Left ventricle myocardium inferior (tissue), 1 donor: ENCODE results near the gene TMEM161B. TPM values are rescaled to one million over a fixed set of nuclear protein-coding genes. Genes with fewer than 3 reads are reported as not detected.

ENCODE experiments used
- DNase-seq: peaks from one replicate; pipeline ENCODE4 v3.0.0-alpha.2; 2020
- H3K27ac ChIP-seq: fragments of 200-600 bp; replicated peaks from 2 replicates; pipeline ENCODE4 v1.8.0; 2021
- H3K27me3 ChIP-seq: fragments of 200-600 bp; 2 replicates; pipeline ENCODE4 v1.8.0; 2021; ENCODE audit warnings: low read depth
- H3K36me3 ChIP-seq: fragments of 200-600 bp; 2 replicates; pipeline ENCODE4 v1.8.0; 2021
- H3K4me1 ChIP-seq: fragments of 200-600 bp; 2 replicates; pipeline ENCODE4 v1.8.0; 2021
- H3K4me3 ChIP-seq: fragments of 200-600 bp; 2 replicates; pipeline ENCODE4 v1.8.0; 2021; ENCODE audit warnings: mild to moderate bottlenecking, moderate library complexity
- H3K9me3 ChIP-seq: fragments of 200-600 bp; replicated peaks from 2 replicates; pipeline ENCODE4 v1.8.0; 2021
- CTCF ChIP-seq: fragments of 200-600 bp; IDR thresholded peaks from 2 replicates; pipeline ENCODE4 v1.8.0; 2021; ENCODE audit warnings: antibody characterized with exemption, mild to moderate bottlenecking, borderline replicate concordance
- intact Hi-C: fragments of 100-400 bp; cut with micrococcal nuclease; formaldehyde crosslinking; loops from one replicate; pipeline ENCODE4 v1.11.0; 2022
- long read RNA-seq: library from polyadenylated mRNA; unstranded; transcript quantifications from one replicate; pipeline ENCODE4 v2.0.0, GENCODE V29; 2021
- total RNA-seq: library from RNA; stranded (reverse); fragmentation: NEBNext Ultra II Directional; extraction: Animal tissue kit (Norgen Biotek cat#: 25700); gene quantifications from one replicate; pipeline ENCODE4 v1.2.1, GENCODE V29; 2021
- donor health status: DM: no; HTN: yes; CAD: no; lungs with severe emphysema.

Gene TMEM161B
- total RNA-seq: 8.0 TPM
- long read RNA-seq, transcript TMEM161B-201 (12 exons, 2,594 nt): major isoform, 5 of 12 reads
- long read RNA-seq, partial matches to known transcripts: 1 of 12 reads
- long read RNA-seq, other reads (novel, unspliced or antisense): 6 of 12 reads

- Histone ChIP-seq H3K27ac (peak within 1 kb of the TSS; percentile 71), H3K27me3 (no peaks in the 10 kb centered on the region), H3K4me3 (peak within 1 kb of the TSS; percentile 75), H3K9me3 (no peaks in the 10 kb centered on the region), H3K36me3 (peaks cover 31% of the 10 kb centered on the region), H3K4me1 (peaks cover 56% of the 10 kb centered on the region)
- intact Hi-C loops: no loop called here
- peak; percentile 91 for DNase-seq
- TF ChIP-seq CTCF: no peak
Observed at GRCh38 chr5:88268385-88269184, at the start of gene TMEM161B. TSS of gene TMEM161B (minus strand) at chr5:88268845. CDS start at chr5:88268723, 122 bp downstream.

DNA sequence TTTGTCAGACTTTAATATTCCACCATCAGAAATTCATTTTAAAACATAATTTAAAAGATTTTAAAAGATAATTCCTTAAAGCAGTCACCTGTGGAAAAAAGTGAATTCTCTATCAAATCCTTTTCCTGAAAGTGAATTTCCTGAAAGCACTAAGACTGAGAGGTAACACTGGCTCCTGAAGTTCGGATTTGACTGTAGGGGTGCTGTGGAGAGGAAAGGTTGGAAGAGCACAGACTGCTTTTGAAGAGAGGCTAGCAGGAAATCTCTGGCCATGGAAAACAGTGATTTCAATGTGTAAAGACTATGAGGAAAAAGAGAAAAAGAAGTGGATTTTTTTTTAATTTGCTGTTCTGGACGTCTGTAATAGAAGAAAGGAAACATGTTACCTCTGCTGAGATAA, 35.7 kb upstream of the TMEM161B start:
- Histone ChIP-seq H3K36me3 (no peaks in the 10 kb centered on the region), H3K4me1 (no peaks in the 10 kb centered on the region), H3K4me3 (no peak overlapping the region), H3K27me3 (no peaks in the 10 kb centered on the region), H3K27ac (no peak overlapping the region), H3K9me3 (peaks cover 9% of the 10 kb centered on the region)
- no peak for DNase-seq
- intact Hi-C loops: no loop called here
- no peak for TF ChIP-seq CTCF

DNA sequence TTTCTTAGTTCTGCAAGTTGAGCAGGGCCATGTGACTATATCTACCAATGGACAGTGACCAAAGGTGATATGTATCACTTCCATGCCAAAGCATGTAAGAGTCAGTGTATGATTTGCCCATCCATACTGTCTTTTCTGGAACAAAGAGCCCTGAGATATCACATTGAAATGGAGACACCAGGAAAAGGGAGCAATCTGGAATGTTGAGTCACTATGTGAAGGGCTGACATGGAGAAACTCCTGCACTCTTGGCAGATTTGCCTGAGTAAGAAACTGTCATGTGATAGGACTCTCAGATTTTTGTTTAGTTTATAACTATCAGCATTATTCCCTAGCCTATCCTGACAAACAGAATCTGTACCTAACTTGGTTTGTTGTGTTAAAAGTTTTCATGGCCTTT, 29.8 kb upstream of the TMEM161B start:
- intact Hi-C loops: no loop called here
- Histone ChIP-seq H3K4me1 (no peaks in the 10 kb centered on the region), H3K27me3 (no peaks in the 10 kb centered on the region), H3K27ac (no peak overlapping the region), H3K4me3 (no peak overlapping the region), H3K9me3 (peaks cover 18% of the 10 kb centered on the region), H3K36me3 (peaks cover 17% of the 10 kb centered on the region)
- TF ChIP-seq CTCF: no peak
- DNase-seq: no peak

DNA sequence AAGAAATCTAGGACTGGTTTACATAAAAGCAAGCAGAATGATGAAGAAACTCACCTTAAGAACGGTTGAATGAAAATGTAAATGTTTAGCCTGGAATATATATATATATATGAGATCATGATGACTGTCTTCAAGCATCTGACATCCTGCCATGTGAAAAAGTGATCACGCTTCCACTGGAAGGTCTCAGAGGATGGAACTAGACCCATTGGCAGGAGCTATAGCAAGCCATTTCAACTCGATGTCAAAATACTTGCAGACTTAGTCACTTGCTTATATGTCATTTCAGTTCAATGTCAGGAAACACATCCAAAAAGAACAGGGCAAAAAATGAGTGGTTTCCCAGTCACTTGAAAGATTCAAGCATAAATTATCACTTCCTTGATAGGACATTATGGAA, 22.2 kb upstream of the TMEM161B start:
- Histone ChIP-seq H3K9me3 (peaks cover 17% of the 10 kb centered on the region), H3K27me3 (no peaks in the 10 kb centered on the region), H3K4me3 (no peak overlapping the region), H3K4me1 (no peaks in the 10 kb centered on the region), H3K36me3 (peaks cover 72% of the 10 kb centered on the region), H3K27ac (no peak overlapping the region)
- intact Hi-C loops: no loop called here
- TF ChIP-seq CTCF: no peak
- no peak for DNase-seq

GRCh38 chr5:88288528-88289197, 20.0 kb upstream of the TMEM161B start:
- Histone ChIP-seq H3K27ac (no peak overlapping the region), H3K36me3 (peaks cover 66% of the 10 kb centered on the region), H3K27me3 (no peaks in the 10 kb centered on the region), H3K4me3 (no peak overlapping the region), H3K4me1 (no peaks in the 10 kb centered on the region), H3K9me3 (no peaks in the 10 kb centered on the region)
- DNase-seq: no peak
- TF ChIP-seq CTCF: no peak
- intact Hi-C loops: no loop called here
